ENCODE data around the gene RAD21L1. TPM values are rescaled to one million over a fixed set of nuclear protein-coding genes. Genes with fewer than 3 reads are reported as not detected.

RAD21L1 gene
- total and polyA plus RNA-seq, 5 donors = not detected

- Histone ChIP-seq H3K4me3 (ENCODE audit: low read length) (no peak overlapping the region), H3K4me1 (ENCODE audit: control insufficient read depth, insufficient read depth, low read length) (peaks cover 2% of the 10 kb centered on the region), H3K9me3 (ENCODE audit: control insufficient read depth, low read length) (no peaks in the 10 kb centered on the region), H3K27me3 (ENCODE audit: control insufficient read depth, insufficient read depth) (no peaks in the 10 kb centered on the region), H3K27ac (ENCODE audit: low read length) (no peak overlapping the region)
- ATAC-seq = peak in 1 of 2 donors; percentile 52
- WGBS = 88% methylated on average over 1 of the region's 1 CpG
- no peak for DNase-seq
- intact Hi-C loops (cut with DNase I) = no loop called here
Measured at GRCh38 chr20:1199964-1200363, 25.9 kb upstream of the RAD21L1 start.

GRCh38 chr20:1202762-1203504, 22.9 kb upstream of the RAD21L1 start, which contains the start of gene C20orf202:
Gene C20orf202 (plus strand): TSS chr20:1203454. CDS start chr20:1203586, 132 bp downstream.
- intact Hi-C loops (cut with DNase I) = no loop called here
- no peaks in the 10 kb centered on the region for H3K9me3 ChIP-seq (ENCODE audit: control insufficient read depth, low read length)
- ATAC-seq = no peak
- no peak within 1 kb of the TSS for H3K27ac ChIP-seq (ENCODE audit: low read length)
- H3K4me1 ChIP-seq (ENCODE audit: control insufficient read depth, insufficient read depth, low read length) = peaks cover 2% of the 10 kb centered on the region
- no peak within 1 kb of the TSS for H3K4me3 ChIP-seq (ENCODE audit: low read length)
- H3K27me3 ChIP-seq (ENCODE audit: control insufficient read depth, insufficient read depth) = no peaks in the 10 kb centered on the region
- DNase-seq = no peak
- WGBS = 62% methylated on average over 5 of the region's 5 CpGs

GRCh38 chr20:1203630-1204029, 22.2 kb upstream of the RAD21L1 start:
- Histone ChIP-seq H3K4me1 (ENCODE audit: control insufficient read depth, insufficient read depth, low read length) (peaks cover 2% of the 10 kb centered on the region), H3K9me3 (ENCODE audit: control insufficient read depth, low read length) (no peaks in the 10 kb centered on the region), H3K4me3 (ENCODE audit: low read length) (no peak overlapping the region), H3K27me3 (ENCODE audit: control insufficient read depth, insufficient read depth) (no peaks in the 10 kb centered on the region), H3K27ac (ENCODE audit: low read length) (no peak overlapping the region)
- intact Hi-C loops (cut with DNase I) = no loop called here
- WGBS = 51% methylated on average over 5 of the region's 5 CpGs
- ATAC-seq = no peak
- DNase-seq = no peak

GRCh38 chr20:1204113-1204512, 21.7 kb upstream of the RAD21L1 start:
- no peak overlapping the region for H3K4me3 ChIP-seq (ENCODE audit: low read length)
- peaks cover 2% of the 10 kb centered on the region for H3K4me1 ChIP-seq (ENCODE audit: control insufficient read depth, insufficient read depth, low read length)
- H3K27ac ChIP-seq (ENCODE audit: low read length) = no peak overlapping the region
- intact Hi-C loops (cut with DNase I) = no loop called here
- 46% methylated on average over 5 of the region's 5 CpGs for WGBS
- no peaks in the 10 kb centered on the region for H3K9me3 ChIP-seq (ENCODE audit: control insufficient read depth, low read length)
- ATAC-seq (peak; percentile 58 to 77), DNase-seq (no peak)
- no peaks in the 10 kb centered on the region for H3K27me3 ChIP-seq (ENCODE audit: control insufficient read depth, insufficient read depth)

- DNase-seq = peak in 1 of 3 donors; percentile 28
- Histone ChIP-seq H3K4me1 (ENCODE audit: control insufficient read depth, insufficient read depth, low read length) (peaks cover 2% of the 10 kb centered on the region), H3K27me3 (ENCODE audit: control insufficient read depth, insufficient read depth) (no peaks in the 10 kb centered on the region), H3K4me3 (ENCODE audit: low read length) (no peak overlapping the region), H3K9me3 (ENCODE audit: control insufficient read depth, low read length) (no peaks in the 10 kb centered on the region), H3K27ac (ENCODE audit: low read length) (no peak overlapping the region)
- ATAC-seq = peak in 1 of 2 donors; percentile 59
- 80% methylated on average over 2 of the region's 2 CpGs for WGBS
- intact Hi-C loops (cut with DNase I) = no loop called here
Measured at GRCh38 chr20:1204576-1204975, 21.3 kb upstream of the RAD21L1 start.

- Histone ChIP-seq H3K27me3 (ENCODE audit: control insufficient read depth, insufficient read depth) (no peaks in the 10 kb centered on the region), H3K4me3 (ENCODE audit: low read length) (no peak overlapping the region), H3K27ac (ENCODE audit: low read length) (no peak overlapping the region), H3K4me1 (ENCODE audit: control insufficient read depth, insufficient read depth, low read length) (peaks cover 2% of the 10 kb centered on the region), H3K9me3 (ENCODE audit: control insufficient read depth, low read length) (no peaks in the 10 kb centered on the region)
- 92% methylated on average over 8 of the region's 8 CpGs for WGBS
- DNase-seq (no peak), ATAC-seq (no peak)
- intact Hi-C loops (cut with DNase I) = no loop called here
Measured at GRCh38 chr20:1205802-1206201, 20.0 kb upstream of the RAD21L1 start.

- DNase-seq = peak in 1 of 3 donors; percentile 63
- Histone ChIP-seq H3K9me3 (ENCODE audit: control insufficient read depth, low read length) (no peaks in the 10 kb centered on the region), H3K27me3 (ENCODE audit: control insufficient read depth, insufficient read depth) (no peaks in the 10 kb centered on the region), H3K4me1 (ENCODE audit: control insufficient read depth, insufficient read depth, low read length) (peaks cover 2% of the 10 kb centered on the region), H3K4me3 (ENCODE audit: low read length) (no peak overlapping the region), H3K27ac (ENCODE audit: low read length) (peak overlapping the region; percentile 36)
- 65% methylated on average over 19 of the region's 19 CpGs for WGBS
- intact Hi-C loops (cut with DNase I) = no loop called here
- no peak for ATAC-seq
Measured at GRCh38 chr20:1206366-1207148, 19.3 kb upstream of the RAD21L1 start.

GRCh38 chr20:1207293-1207878, 18.5 kb upstream of the RAD21L1 start:
- no peak overlapping the region for H3K27ac ChIP-seq (ENCODE audit: low read length)
- no peaks in the 10 kb centered on the region for H3K27me3 ChIP-seq (ENCODE audit: control insufficient read depth, insufficient read depth)
- intact Hi-C loops (cut with DNase I) = no loop called here
- no peaks in the 10 kb centered on the region for H3K9me3 ChIP-seq (ENCODE audit: control insufficient read depth, low read length)
- no peak for ATAC-seq
- H3K4me1 ChIP-seq (ENCODE audit: control insufficient read depth, insufficient read depth, low read length) = peaks cover 2% of the 10 kb centered on the region
- no peak overlapping the region for H3K4me3 ChIP-seq (ENCODE audit: low read length)
- no peak for DNase-seq
- 87% methylated on average over 3 of the region's 3 CpGs for WGBS

GRCh38 chr20:1209447-1210387, 16.1 kb upstream of the RAD21L1 start:
- ATAC-seq (no peak), DNase-seq (no peak)
- Histone ChIP-seq H3K4me1 (ENCODE audit: control insufficient read depth, insufficient read depth, low read length) (no peaks in the 10 kb centered on the region), H3K27ac (ENCODE audit: low read length) (no peak overlapping the region), H3K9me3 (ENCODE audit: control insufficient read depth, low read length) (no peaks in the 10 kb centered on the region), H3K27me3 (ENCODE audit: control insufficient read depth, insufficient read depth) (no peaks in the 10 kb centered on the region), H3K4me3 (ENCODE audit: low read length) (no peak overlapping the region)
- intact Hi-C loops (cut with DNase I) = loop anchor here in 2 of 4 donors (5.0 to 10.0 kb wide), 3 partner anchors 105 to 395 kb away; no protein-coding TSS in a partner anchor
- 60% methylated on average over 5 of the region's 5 CpGs for WGBS

GRCh38 chr20:1210501-1210900, 15.3 kb upstream of the RAD21L1 start:
- no peaks in the 10 kb centered on the region for H3K9me3 ChIP-seq (ENCODE audit: control insufficient read depth, low read length)
- ATAC-seq = no peak
- intact Hi-C loops (cut with DNase I) = loop anchor here in 2 of 4 donors (5.0 to 10.0 kb wide), 3 partner anchors 106 to 396 kb away; no protein-coding TSS in a partner anchor
- no peaks in the 10 kb centered on the region for H3K27me3 ChIP-seq (ENCODE audit: control insufficient read depth, insufficient read depth)
- no peaks in the 10 kb centered on the region for H3K4me1 ChIP-seq (ENCODE audit: control insufficient read depth, insufficient read depth, low read length)
- no peak for DNase-seq
- 96% methylated on average over 1 of the region's 1 CpG for WGBS
- no peak overlapping the region for H3K27ac ChIP-seq (ENCODE audit: low read length)
- H3K4me3 ChIP-seq (ENCODE audit: low read length) = no peak overlapping the region

Measured in right cardiac atrium (tissue), 5 donors.